Astrocyte of the spinal cord (primary cell): ENCODE measurements around the gene SYNGR3.

ENCODE experiments used
- DNase-seq: peaks from one replicate; pipeline ENCODE4 v3.0.0; 2011; ENCODE audit warnings: low read depth, low spot score
- H3K4me3 ChIP-seq: 2 replicates; pipeline ENCODE4 v1.5.1; 2011; ENCODE audit warnings: low read depth, mild to moderate bottlenecking, low read length, moderate library complexity
- in situ Hi-C: cut with HindIII; loops from 2 replicates; pipeline ENCODE4 v1.10.0; 2017; ENCODE audit warnings: low sequenced_read_pairs
- TF ChIP-seq, protein P1 (sequence below): IDR thresholded peaks from 2 replicates; pipeline ENCODE4 v1.5.1; 2012; ENCODE audit warnings: low read depth, mild to moderate bottlenecking, low read length, inconsistent platforms

The SYNGR3 gene

GRCh38 chr16:1989209-1990100, at the start of gene SYNGR3:
Gene SYNGR3, plus strand, starts transcription at chr16:1989970. Its CDS starts 133 bp downstream, at chr16:1990103.
- no peak for DNase-seq
- TF ChIP-seq, protein P1, sequence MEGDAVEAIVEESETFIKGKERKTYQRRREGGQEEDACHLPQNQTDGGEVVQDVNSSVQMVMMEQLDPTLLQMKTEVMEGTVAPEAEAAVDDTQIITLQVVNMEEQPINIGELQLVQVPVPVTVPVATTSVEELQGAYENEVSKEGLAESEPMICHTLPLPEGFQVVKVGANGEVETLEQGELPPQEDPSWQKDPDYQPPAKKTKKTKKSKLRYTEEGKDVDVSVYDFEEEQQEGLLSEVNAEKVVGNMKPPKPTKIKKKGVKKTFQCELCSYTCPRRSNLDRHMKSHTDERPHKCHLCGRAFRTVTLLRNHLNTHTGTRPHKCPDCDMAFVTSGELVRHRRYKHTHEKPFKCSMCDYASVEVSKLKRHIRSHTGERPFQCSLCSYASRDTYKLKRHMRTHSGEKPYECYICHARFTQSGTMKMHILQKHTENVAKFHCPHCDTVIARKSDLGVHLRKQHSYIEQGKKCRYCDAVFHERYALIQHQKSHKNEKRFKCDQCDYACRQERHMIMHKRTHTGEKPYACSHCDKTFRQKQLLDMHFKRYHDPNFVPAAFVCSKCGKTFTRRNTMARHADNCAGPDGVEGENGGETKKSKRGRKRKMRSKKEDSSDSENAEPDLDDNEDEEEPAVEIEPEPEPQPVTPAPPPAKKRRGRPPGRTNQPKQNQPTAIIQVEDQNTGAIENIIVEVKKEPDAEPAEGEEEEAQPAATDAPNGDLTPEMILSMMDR: no peak
- in situ Hi-C loops: no loop called here
- no peak within 1 kb of the TSS for H3K4me3 ChIP-seq

DNA sequence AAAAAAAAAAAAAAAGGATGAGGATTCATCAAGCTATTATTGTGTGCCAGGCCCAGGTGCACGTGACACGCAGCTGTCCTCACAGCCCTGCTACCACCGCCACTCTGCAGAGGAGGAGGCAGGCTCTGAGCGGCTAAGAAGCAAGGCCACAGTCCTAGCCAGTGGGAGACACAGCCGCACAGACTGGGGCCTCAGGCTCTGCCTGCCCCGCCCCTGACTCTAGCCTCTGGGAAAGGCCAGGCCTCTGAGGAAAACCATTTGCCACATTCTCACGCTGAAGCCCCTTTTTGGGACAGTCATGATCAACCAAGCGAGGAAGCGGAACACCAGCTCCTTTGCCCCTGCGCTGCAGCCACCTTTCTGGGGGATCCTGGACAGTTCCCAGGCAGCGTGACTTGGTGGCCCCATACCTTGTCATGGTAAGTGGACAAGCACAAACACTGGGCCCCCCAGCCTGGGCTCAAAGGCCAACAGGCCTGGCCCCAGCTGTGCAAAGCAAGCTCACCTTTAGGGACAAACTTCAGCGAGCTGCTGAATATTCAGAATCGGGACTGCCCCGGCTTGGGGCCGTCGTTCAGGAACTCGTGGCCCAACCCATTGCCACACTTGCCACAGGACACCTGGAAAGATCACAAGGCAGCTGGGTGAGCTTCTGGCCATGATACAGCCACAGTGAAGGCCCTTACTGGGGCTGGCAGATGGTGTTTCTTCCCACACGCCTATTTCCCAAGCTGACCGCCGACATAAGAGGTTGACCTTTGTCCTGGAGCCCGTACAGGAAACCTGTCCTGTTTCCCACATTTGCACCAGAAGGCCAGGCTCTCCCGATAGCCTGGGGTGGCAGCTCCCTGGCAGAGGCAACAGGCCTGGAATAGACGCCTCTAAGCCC, 49.3 kb upstream of the SYNGR3 start:
- TF ChIP-seq, protein P1: no peak
- no peak for DNase-seq
- in situ Hi-C loops: no loop called here
- no peak overlapping the region for H3K4me3 ChIP-seq

DNA sequence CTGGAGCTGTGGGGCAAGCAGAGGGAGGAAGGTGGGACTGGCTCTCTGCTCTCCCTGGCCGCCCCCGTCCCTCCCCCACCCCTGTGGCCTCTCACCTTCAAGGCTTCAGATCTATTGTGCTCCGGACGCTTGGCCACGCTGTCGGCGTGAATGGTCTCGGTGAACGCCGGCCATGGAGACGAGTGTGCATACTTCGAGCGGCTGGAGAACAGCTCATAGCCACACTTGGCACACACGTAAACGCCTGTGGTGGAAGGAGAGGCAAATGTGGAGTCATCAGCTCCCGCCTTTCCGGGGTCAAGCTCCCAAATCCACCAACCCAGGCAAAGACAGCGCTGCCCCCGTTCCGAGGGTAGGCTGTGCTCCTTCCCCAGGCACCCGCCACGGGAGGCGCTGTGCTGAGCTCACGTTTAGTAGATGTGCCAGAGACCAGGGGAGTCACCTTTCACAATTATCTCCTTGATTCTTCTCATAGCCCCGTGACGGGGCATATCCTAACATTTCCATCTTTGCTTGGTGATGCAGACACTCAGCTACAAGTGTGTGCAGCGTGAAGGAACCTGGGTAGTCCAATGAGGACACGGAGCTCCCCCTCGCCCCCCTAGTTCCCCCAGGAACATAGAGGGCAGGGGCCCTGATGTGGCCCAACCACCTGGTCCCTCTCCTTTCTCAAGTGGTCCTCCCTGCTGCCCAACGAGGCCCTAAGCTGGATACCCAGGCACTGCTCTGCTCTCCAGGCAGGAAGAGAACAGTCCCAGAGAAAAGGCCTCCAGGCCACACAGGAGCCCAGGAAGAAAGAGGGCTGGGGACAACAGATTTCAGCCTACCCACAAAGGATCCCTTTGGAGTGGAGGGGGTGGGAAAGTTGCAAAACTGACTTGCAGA, 48.4 kb upstream of the SYNGR3 start:
- in situ Hi-C loops: no loop called here
- TF ChIP-seq, protein P1: peak; percentile 35
- H3K4me3 ChIP-seq: peak overlapping the region; percentile 86
- DNase-seq: peak; percentile 74

DNA sequence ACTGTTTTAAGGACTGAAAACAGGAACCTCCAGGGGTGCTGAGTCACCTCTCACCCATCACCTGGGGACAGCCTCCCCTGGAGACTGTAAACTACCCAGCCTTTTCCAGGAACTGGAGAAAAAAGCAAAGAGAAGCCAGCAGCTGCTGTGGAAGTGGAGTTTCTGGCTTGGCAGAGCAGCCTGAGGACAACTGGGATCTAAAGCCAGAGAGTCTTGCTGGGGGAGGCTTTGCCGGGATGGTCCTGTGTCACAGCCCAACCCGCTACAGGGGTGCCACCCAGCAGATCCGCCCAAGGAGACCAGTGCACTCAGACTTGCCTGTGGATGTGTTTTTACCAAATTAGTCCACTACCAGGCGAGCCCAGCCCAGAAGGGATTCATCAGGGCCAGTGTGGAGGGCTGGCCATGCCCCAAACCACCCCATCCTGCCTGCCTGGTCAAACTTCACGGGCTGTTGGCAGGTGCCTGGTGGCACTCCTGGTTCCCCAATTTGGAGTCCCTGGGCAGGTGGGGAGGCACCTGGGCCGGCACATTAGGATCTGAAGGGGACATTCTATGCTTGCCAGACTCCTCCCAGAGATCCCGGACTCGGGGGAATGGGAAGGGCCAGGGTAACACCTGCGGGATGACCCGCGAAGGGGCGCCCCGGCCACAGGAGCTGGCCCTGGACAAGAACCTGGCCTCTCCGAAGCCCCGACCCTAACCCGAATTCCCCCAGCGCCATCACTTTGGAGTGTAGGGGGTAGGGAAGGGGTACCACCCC, 47.5 kb upstream of the SYNGR3 start:
- no peak for DNase-seq
- in situ Hi-C loops: no loop called here
- H3K4me3 ChIP-seq: peak overlapping the region; percentile 86
- TF ChIP-seq, protein P1: no peak

DNA sequence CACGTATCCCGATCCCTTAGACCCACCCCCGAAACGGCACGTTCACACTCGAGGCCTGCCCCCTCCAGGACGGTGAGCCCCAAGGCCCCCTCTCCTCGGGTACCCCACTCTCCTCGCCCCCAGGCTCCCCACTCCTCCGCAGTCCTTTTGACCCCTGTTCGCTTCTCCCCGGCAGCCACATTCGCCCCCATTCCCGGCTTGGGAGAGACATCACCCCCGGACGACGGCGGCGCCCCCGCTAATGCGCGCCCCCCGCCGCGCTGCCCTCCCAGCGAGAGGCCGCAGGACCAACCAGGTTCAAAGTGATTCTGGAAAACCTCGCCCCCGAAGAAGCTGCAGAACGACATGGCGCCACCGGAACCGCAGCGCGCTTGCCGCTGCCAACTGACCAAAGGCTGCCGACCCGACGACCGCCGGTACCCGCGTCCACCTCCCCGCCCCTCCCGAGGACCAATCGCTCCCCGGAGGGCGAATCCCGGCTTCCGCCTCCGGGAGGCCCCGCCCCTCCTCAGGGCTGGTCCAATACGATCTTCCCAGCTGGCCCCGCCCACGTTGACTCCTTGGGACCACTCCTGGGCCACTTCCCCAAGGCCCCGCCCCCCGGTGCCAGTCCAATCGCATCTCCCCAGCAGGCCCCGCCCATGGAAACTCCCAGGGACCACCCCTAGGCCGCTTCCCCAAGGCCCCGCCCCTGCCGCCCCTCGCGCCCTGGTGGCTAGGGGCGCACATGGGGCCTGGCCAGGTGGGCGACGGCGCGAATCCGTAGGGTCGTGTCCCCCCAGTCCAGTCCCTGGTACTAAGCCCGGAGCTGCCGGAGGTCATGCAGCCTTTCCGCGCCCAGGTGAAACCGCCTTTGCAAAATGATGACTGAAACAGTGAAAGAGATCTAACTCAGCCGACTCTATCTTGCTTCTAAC, 46.7 kb upstream of the SYNGR3 start, which contains the start of gene MSRB1:
MSRB1 (minus strand) TSS at position 390 of the 917 bp plus-strand sequence; CDS start at position 347, 43 bp downstream.
- TF ChIP-seq, protein P1: no peak
- in situ Hi-C loops: no loop called here
- peak; percentile 98 for DNase-seq
- peak within 1 kb of the TSS; percentile 86 for H3K4me3 ChIP-seq
